ENCODE measurements around the gene CHST10.
"Not testable (repeated sequence)": the region's sequence is repeated elsewhere in the genome, so short reads cannot be mapped to it uniquely, and the experiment has no call there.

Gene CHST10

DNA sequence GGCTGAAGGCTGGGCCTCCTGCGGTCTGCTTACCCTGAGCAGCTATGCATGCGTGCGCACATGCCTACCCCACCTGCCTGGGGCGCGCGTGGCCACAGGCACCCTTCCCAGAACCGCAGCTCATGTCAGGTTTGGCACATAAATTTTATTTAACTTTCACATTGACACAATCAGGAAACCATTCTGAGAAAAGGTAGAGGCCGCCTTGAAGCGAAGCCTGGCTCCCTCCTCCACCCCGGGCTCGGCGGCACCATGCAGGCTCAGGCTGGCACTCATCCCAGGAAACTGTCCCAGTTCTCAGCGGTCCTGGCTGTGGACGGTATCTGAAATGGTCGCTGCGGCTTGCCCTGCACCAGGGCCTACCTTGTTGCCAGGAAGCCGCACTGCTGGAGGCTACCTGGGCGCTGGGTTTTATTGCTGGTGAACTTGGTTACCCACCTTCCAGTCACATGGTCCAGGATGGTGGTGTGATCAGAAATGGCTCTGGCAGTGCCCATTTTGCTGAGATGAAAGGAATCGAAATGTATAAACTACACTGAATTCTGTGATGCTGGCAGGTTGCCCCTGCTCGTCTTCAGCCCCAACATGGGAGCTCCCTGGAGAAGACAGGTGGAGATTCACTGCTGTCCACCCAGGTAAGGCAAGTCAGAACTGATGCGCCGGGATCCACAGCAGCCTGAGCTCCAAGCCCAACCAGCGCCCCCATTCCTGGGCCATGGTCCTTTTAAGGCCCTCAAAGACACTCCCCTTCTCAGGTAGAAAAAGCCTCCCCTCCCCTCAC, 25.5 kb downstream of the CHST10 start:
- DNase-seq = no peak

DNA sequence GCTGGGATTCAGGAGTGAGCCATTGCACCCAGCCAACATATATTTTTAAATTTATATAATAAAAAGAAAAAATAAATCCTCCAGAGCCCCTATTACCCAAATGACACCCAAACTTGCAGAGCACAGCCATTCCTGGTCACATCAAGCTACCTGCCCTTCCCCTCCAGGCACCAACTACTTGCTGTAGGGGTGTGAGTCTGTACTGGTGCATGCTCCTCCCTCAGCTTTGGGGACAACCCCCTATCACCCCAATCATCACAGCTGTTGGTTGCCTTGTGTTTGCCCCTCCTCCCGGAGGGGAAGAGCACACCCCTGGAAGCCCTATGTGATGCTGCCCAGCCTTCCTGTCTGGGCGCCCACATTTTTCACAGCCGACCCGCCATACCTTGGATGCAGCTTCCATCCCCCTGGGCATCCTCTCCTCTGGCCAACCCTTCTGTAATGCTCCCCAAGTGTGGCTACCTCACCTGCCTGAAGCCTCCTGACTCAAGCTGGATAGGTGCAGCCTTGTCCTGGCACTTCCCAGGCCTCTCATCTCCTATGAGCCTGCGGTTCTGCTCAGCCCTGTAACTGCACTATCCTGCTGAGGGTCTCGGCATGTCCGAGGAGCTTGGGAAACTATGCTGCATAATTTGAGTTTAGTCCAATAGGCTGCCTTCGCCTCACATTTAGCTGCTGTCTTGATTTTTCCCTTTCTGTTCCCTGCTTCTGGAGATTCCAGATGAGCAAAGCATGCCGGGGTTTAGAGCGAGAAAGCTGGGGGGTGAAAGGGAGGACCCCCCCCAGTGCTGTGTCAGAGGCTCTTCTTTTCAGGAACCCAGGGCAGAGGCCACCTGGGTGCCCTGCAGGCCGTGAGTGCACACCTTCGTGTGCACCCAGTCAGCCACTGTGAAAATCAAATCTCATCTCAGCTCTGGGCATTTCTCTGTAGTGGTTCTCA, 27.2 kb downstream of the CHST10 start:
- no peak for DNase-seq

DNA sequence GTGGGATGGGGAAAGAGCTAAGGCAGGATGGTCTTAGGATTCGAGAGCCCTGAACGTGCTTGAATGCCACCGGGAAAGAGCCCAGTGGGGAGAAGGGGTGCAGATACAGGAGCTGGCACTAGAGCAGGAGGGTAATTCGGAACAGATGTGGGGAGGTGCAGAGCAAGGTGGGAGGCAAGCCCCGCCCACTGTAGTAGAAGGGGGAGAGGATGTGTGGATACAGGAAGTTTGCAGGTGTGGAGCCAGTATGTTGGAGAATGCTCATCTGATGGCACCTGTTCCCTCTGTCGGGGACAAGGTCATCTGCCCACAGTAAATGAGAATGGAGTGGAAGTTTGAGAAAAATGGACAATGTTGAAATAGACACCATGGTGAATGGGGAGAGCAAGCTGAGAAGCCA, 28.8 kb downstream of the CHST10 start:
- no peak for DNase-seq

DNA sequence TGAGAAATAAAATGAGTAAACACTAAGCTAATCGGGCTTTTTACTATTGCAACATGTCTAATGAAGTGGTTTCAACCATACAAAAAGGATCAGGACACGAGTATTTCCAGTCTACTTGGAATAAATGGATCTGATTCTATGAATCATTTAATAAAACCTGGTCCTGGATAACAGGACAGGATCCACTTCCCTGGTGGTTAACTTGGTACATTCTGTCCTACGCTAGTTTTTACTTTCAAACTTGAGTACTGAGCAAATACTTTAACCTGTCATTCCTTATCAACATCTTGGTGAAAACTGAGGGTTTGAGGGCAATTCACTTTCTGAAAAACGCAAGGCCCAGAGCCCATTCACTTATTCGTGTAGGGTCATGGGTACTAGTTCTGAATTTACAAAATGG, 33.5 kb downstream of the CHST10 start:
- DNase-seq = no peak

DNA sequence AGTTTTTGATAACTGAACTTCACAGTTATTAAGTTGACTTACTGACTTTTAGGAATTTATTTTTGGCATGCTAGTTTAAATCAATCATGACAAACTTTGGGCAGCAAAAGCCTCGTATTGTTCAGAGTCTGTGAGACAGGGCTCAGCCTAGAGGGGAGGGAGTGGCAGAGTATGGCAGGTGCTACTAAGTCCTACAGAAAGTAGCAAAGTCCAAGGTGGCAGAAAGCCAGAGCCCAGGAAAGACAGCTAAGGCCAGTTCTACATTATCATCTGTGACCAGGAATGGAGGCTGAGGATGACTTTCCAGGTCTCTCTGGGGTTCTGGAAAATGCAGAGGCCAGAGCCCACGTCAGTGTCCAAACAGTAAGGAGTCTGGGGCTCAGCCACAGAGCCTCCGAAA, 34.2 kb downstream of the CHST10 start:
- peak; percentile 1 for DNase-seq

- peak; percentile 82 for DNase-seq
Observed at GRCh38 chr2:100381240-100381639, 36.2 kb downstream of the CHST10 start.

DNA sequence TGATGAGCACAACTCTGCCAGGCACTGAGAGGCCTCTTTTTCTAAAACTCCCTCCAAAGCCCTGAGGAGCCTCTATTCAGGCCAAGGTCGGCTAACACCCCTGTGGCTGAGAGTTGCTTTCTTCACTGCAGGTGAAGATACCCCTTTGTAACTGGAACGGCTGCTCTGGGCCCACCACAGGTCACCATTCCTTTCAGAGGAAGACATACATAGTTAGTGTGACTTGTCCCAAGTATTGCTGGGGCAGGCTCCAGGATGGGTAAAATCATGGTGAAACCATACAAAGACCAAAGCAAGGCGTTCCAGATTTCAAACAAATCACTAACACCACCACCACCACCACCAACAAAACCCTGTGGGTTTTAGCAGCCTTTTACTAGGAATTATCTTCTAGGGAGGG, 36.8 kb downstream of the CHST10 start:
- no peak for DNase-seq

- peak; percentile 19 for DNase-seq
Observed at GRCh38 chr2:100376836-100377235, 40.6 kb downstream of the CHST10 start.

GRCh38 chr2:100367163-100367562, 50.3 kb downstream of the CHST10 start:
- DNase-seq = no peak

GRCh38 chr2:100365434-100365833, 52.0 kb downstream of the CHST10 start:
- DNase-seq = peak; percentile 13

- DNase-seq = not testable (repeated sequence)
Observed at GRCh38 chr2:100362269-100362668, 55.2 kb downstream of the CHST10 start.

DNA sequence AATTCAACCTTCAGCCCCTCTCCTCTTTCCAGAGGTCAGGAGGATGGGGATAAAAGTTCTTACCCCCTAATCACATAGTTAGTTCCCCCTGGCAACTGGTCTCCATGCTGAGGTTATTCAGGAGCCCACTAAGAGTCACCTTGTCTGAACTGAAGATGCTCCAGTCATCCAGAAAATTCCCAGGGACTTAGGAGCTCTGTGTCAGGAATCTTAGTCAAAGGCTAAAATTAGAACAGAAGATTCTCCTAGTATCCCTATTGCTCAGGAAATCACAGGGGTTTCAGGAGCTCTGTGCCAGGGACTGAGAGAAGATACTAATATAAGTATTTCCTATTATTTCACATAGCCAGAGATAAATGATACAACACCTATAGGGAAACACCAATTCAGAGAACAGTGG, 57.9 kb downstream of the CHST10 start:
- no peak for DNase-seq

DNA sequence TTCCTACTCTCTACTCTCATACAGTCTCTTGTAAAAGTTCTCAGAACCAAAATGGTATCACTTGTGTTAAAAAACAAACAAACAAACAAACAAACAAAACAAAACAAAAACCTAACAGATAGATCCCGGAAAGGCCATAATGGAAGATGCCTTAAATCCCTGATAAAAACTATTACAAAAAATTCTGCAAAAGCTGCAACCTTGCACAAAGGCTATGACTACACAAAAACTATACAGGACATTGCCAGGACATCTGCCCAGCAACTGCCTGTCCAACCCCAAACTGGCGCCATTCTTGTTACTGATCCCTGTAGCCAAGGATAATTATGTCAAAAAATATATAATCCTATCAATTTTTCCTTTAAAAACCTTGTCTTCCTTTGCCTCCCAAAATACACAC, 58.9 kb downstream of the CHST10 start:
- DNase-seq = no peak

DNA sequence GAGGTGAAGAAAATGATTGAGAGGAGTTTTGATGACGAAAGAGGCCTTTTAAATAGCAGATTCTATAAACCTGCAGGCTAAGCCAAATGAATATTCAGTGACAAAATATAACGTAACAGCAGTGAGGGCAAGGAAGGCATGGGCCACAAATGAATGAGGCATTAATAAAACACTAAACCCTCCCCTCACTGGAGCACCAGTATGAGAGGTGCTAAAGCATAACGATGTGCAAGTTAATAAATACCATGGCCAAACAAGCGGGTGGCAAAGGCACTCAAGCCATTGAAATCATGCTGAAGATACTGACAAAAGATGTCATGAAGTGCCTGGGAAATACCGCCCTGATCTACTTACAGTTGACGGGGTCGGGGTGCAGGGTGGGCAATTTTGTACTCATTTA, 64.9 kb downstream of the CHST10 start:
- no peak for DNase-seq

DNA sequence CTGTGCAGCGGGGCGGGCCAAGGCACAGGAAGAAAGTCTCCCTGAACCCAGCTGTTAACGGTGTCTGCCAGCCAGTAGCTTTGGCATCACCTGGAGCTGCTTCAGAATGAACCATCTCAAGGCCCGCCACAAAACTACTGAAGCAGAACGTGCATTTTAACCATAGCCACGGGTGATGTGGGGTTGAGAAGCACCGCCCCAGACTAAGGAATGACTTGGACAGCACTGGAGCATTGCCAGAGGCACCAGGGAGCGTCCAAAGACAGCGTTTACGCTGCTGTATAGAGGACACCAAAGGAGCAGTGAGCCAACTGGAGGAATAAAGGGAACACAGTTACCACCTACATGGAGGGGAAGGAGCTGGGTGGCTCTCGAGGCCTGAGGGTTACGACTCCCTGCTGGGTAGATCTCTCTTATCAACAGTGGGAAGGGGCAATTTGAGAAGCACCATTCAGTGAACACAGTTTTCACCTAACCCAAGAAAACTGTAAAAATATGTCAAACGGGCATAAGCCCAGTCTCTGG, 66.7 kb downstream of the CHST10 start:
- no peak for DNase-seq

DNA sequence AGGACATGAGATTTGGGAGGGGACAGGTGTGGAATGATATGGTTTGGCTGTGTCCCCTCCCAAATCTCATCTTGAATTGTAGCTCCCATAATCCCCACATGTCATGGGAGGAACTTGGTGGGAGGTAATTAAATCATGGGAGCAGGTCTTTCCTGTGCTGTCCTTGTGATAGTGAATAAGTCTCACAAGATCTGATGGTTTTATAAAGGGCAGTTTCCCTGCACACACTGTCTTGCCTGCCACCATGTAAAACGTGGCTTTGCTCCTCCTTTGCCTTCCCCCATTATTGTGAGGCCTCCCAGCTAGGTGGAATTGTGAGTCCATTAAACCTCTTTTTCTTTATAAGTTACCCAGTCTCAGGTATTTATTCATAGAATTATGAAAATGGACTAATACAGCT, 72.3 kb downstream of the CHST10 start:
- DNase-seq = not testable (repeated sequence)

DNA sequence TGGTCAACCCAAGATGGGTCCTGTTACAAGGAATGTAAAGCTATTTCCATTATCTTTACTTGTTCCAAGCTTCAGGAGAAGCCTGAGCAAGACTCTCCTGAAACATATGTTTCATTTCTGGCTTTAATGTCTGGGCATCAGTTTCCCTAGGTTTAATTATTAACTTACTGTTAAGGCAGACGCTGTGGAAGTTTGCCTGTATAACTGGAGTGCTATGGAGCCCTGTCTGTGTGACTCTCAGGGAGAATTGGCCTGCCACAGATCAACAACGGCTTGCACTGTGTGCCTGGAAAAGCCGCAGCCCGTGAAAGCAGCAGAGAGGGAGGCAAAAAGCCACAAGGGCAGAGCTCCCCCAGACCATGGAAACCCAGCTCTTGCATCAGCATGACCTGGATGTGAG, 73.0 kb downstream of the CHST10 start:
- DNase-seq = no peak

DNA sequence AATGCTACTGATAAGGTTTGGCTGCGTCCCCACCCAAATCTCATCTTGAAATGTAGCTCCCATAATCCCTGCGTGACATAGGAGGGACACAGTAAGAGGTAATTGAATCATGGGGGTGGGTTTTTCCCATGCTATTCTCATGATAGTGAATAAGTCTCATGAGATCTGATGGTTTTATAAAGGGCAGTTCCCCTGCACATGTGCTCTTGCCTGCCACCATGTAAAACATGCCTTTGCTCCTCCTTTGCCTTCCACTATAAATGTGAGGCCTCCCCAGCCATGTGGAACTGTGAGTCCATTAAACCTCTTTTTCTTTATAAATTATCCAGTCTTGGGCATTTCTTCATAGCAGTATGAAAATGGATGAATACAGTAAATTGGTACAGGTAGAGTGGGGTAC, 75.0 kb downstream of the CHST10 start:
- DNase-seq = not testable (repeated sequence)

Data from NCI-H345 (cell line).